Epithelial cell of proximal tubule (primary cell): Measurements from ENCODE around the gene DNER. TPM values are rescaled to one million over a fixed set of nuclear protein-coding genes. Genes with fewer than 3 reads are reported as not detected.
"Not testable (repeated sequence)": the region's sequence is repeated elsewhere in the genome, so short reads cannot be mapped to it uniquely, and the experiment has no call there.

Experiments used
- DNase-seq: peaks from one replicate; pipeline ENCODE4 v3.0.0-alpha.2; 2011; ENCODE audit warnings: low read depth
- H3K4me3 ChIP-seq: 2 replicates; pipeline ENCODE4 v1.5.1; 2011; ENCODE audit warnings: low read depth, mild to moderate bottlenecking, low read length
- total RNA-seq: library from RNA; depleted of rRNA; stranded (reverse); fragments of >200 nt; gene quantifications from 2 replicates; pipeline ENCODE4 v1.2.3, GENCODE V29; 2015
- TF ChIP-seq, protein P1 (sequence below): conservative IDR thresholded peaks from 2 replicates; pipeline ENCODE4 v1.5.1; 2012; ENCODE audit warnings: low read depth, mild to moderate bottlenecking, low read length

DNER gene
- total RNA-seq, 1 donor from 2014 or later: 2.7 TPM

GRCh38 chr2:229701062-229701461 is 13.3 kb downstream of the DNER start:
- no peak for DNase-seq
- no peak overlapping the region for H3K4me3 ChIP-seq
- TF ChIP-seq, protein P1, sequence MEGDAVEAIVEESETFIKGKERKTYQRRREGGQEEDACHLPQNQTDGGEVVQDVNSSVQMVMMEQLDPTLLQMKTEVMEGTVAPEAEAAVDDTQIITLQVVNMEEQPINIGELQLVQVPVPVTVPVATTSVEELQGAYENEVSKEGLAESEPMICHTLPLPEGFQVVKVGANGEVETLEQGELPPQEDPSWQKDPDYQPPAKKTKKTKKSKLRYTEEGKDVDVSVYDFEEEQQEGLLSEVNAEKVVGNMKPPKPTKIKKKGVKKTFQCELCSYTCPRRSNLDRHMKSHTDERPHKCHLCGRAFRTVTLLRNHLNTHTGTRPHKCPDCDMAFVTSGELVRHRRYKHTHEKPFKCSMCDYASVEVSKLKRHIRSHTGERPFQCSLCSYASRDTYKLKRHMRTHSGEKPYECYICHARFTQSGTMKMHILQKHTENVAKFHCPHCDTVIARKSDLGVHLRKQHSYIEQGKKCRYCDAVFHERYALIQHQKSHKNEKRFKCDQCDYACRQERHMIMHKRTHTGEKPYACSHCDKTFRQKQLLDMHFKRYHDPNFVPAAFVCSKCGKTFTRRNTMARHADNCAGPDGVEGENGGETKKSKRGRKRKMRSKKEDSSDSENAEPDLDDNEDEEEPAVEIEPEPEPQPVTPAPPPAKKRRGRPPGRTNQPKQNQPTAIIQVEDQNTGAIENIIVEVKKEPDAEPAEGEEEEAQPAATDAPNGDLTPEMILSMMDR: no peak

DNA sequence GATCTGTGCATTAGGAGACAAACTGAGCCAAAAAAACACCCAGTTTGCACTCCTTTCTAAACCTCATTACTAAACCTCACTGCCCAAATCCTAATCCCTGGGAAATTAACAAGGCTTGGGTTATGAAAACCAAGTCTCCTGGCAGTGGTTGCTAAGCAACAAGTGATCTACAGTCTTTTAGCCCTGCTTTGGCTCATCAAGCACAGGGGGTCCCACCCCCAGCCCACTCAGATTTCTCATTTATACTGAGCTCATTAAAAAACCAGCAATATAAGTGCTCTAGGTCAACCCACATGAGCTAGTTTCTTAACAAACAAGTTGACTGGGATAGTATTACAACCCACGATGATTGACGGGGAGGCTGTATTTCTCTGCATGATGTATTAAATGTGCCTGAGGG is 18.4 kb downstream of the DNER start:
- TF ChIP-seq, protein P1: no peak
- H3K4me3 ChIP-seq: no peak overlapping the region
- no peak for DNase-seq

DNA sequence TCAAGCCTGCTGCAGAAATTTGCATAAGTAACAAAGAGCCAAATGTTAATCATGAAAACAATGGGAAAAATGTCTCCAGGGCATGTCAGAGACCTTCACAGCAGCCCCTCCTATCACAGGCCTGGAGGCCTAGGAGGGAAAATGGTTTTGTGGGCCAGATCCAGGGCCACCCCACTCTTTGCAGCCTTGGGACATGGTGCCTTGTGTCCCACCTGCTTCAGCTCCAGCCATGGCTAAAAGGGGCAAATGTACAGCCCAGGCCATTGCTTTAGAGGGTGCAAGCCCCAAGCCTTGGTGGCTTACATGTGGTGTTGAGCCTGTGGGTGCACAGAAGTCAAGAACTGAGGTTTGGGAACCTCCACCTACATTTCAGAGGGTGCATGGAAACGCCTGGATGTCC is 20.5 kb downstream of the DNER start:
- H3K4me3 ChIP-seq, DNase-seq: not testable (repeated sequence)

DNA sequence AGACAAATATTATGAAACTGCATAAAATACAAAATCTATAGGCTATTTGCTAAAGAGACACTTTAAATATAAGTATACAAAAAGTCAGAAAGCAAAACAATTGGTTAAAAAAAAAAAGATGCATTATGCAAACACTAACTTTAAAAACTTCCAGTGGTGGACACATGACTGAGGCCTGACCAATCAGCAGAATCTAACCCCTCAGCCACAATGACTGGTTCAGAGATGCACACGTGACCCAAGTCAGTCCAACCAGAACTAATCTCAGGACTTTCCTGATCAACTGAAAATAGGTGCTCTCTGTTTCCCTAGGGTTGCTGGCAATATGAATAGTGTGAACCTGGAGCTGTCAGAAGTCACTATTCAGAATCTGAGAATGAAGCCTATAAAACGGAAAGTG is 22.7 kb downstream of the DNER start:
- H3K4me3 ChIP-seq: no peak overlapping the region
- TF ChIP-seq, protein P1: no peak
- DNase-seq: no peak

DNA sequence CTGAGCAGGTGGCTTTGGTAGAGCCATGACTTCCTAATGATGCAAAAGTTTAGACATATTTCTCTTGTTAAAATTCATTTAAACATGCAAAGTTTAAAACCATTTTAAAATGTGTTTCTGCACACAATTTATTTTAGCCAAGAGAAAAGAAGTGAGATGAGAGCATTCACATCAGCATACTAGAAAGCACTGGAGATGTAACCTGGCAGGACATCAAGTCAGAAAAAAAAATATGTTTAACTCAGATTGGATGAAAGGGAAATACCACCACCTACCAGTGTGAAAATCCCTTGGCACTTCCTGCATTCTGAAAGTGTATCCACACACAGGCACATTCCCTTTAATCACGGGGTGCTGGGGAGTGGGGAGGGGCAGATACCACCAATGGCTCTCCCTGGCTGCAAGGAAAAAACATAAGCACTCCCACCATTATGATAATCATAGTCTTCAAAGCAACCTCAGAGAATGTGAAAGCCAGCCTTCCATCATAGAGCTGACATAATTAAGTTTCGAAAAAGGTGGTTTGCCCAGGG is 25.0 kb downstream of the DNER start:
- no peak for DNase-seq
- H3K4me3 ChIP-seq: no peak overlapping the region
- TF ChIP-seq, protein P1: no peak

DNA sequence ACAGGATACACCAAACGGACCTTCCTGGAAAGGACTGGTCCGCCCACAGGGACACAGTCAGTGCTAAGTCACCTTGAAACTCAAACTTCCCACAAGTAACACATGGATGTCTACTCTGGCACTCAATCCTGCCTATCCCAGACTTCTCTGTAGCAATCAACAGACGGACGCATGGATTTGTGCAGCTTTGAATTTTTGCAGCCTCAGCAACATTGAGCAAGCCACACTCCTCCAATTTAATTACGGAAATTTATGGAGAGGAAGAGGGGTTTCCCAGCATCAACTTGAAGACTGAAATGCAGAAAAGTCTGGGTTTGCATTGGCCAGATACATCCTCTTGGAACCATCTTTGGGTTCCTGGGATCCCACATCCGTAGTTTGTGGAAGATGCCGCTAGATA is 26.2 kb downstream of the DNER start:
- H3K4me3 ChIP-seq: no peak overlapping the region
- DNase-seq: no peak
- TF ChIP-seq, protein P1: no peak

- DNase-seq: no peak
- TF ChIP-seq, protein P1: no peak
- H3K4me3 ChIP-seq: no peak overlapping the region
Observed at GRCh38 chr2:229686122-229686919, 28.0 kb downstream of the DNER start.
